Ecto neural progenitor cell (in vitro differentiated cells): ENCODE results near the gene NANOG.
"Not testable (repeated sequence)": the region's sequence is repeated elsewhere in the genome, so short reads cannot be mapped to it uniquely, and the experiment has no call there.

Source experiments
- DNase-seq: peaks from one replicate; pipeline ENCODE4 v3.0.0-alpha.2; 2018; ENCODE audit warnings: low spot score

The NANOG gene

DNA sequence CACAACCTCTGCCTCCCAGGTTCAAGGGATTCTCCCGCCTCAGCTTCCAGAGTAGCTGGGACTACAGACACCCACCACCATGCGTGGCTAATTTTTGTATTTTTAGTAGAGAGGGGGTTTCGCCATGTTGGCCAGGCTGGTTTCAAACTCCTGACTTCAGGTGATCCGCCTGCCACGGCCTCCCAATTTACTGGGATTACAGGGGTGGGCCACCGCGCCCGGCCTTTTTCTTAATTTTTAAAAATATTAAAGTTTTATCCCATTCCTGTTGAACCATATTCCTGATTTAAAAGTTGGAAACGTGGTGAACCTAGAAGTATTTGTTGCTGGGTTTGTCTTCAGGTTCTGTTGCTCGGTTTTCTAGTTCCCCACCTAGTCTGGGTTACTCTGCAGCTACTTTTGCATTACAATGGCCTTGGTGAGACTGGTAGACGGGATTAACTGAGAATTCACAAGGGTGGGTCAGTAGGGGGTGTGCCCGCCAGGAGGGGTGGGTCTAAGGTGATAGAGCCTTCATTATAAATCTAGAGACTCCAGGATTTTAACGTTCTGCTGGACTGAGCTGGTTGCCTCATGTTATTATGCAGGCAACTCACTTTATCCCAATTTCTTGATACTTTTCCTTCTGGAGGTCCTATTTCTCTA is at the start of gene NANOG:
TSS of gene NANOG (plus strand) at position 519 of the 645 bp plus-strand sequence. CDS start 213 bp downstream, outside the sequence.
- DNase-seq = not testable (repeated sequence)

DNA sequence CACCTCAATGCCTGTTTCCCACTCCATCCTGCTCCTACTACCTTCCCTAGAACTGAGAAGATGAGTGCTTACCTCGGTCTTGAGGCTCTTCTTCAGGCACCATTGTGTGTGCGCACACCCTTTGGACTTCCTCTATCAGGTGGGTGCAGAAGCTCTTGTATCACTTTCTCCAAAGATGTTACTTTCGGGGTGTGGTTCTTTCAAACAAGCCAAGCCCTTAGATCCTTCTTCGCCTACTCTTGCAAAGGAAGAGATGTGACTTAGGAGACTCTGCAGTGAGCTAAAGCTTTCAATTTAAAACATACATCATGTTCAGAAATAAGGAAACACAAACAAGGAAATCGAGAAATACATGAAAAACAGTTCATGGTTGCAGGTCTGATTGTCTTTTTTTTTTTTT is 42.0 kb upstream of the NANOG start, which contains the start of gene CLEC4C:
TSS of gene CLEC4C (minus strand) at position 130 of the 400 bp plus-strand sequence. CDS start at position 103, 27 bp downstream.
- DNase-seq = no peak

DNA sequence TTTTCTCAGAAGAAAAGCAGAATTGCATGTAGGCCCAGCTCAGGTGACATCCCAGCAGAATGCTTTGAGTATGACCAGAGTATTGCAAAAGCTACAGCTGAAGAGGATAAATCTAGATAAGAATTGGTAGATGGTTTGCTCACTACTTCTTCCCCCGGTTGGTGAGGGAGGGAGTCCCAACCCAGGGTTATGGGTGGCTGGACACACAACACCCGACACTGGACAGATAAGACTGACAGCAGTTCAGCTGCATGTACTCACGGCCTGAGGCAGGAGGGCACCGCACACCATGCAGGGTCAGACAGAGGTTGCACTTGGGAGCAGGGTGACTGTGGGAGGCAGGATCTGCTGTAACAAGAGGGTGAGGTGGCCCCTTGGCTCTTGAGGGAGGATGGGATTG is 40.4 kb upstream of the NANOG start:
- DNase-seq = no peak

GRCh38 chr12:7749442-7749841 is 39.8 kb upstream of the NANOG start:
- DNase-seq = no peak

DNA sequence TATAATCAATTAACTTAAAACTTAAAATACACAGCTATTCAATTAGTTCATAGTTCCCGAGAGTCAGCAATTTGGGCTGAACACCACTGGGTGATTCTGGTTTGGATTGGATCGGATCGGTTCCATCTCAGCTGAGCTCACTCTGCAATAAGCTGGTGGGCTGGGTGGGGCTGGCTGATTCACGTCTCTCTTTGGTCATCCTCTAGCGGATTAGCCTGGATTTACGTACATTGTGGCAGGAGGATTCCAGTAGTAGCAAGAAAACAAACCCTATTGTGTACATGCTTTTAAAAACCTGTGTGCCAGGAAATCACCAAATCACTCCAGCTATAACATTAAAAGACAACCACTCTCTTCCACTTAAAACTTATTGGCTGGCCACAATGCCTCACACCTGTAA is 38.9 kb upstream of the NANOG start:
- peak; percentile 60 for DNase-seq

DNA sequence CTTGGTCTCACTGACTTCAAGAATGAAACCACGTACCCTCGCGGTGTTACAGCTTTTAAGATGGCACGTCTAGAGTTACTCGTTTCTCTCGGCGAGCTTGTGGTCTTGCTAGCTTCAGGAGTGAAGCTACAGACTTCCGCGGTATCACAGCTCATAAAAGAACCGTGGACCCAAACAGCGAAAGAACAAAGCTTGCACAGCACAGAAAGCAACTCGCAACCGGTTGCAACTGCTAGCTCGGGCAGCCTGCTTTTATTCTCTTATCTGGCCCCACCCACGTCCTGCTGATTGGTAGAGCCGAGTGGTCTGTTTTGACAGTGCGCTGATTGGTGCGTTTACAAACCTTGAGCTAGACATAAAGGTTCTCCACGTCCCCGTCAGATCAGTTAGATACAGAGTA is 37.8 kb upstream of the NANOG start:
- no peak for DNase-seq

DNA sequence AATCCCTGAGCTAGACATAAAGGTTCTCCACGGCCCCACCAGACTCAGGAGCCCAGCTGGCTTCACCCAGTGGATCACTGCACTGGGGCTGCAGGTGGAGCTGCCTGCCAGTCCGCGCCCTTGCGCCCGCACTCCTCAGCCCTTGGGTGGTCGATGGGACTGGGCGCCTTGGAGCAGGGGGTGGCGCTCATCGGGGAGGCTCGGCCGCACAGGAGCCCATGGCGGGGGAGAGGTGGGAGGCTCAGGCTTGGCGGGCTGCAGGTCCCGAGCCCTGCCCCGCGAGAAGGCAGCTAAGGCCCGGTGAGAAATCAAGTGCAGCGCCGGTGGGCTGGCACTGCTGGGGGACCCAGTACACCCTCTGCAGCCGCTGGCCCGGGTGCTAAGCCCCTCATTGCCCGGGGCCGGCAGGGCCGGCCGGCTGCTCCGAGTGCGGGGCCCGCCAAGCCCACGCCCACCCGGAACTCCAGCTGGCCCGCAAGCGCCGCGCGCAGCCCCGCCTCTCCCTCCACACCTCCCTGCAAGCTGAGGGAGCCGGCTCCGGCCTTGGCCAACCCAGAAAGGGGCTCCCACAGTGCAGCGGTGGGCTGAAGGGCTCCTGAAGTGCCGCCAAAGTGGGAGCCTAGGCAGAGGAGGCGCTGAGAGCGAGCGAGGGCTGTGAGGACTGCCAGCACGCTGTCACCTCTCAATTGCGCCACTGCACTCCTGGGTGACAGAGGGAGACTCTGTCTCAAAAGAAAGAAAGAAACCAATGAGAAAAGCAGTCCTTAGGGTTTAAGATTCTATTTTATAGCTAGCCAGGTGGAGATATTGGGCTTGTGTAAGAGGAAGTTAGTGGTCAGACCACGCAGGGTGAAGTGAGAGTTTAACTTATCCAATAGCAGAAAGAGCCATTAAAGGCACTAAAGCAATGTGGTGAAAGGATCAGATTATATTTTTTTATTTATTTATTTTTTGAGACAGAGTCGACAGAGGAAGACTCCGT is 37.0 kb upstream of the NANOG start:
- DNase-seq = not testable (repeated sequence)

DNA sequence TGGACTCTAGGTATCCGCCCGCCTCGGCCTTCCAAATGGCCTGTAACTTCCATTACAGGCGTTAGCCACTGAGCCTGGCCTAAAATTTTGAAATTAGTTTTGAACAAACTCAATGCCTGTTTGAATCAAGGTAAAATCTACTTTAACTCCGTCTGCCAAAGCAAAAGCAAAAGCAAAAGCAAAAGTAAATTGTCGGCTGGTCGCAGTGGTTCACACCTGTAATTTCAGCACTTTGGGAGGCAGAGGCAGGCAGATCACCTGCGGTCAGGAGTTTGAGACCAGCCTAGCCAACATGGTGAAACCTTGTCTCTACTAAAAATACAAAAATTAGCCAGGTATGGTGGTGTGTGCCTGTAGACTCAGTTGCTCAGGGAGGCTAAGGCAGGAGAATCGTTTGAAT is 33.5 kb upstream of the NANOG start:
- not testable (repeated sequence) for DNase-seq

GRCh38 chr12:7756993-7757392 is 32.2 kb upstream of the NANOG start:
- DNase-seq = no peak

DNA sequence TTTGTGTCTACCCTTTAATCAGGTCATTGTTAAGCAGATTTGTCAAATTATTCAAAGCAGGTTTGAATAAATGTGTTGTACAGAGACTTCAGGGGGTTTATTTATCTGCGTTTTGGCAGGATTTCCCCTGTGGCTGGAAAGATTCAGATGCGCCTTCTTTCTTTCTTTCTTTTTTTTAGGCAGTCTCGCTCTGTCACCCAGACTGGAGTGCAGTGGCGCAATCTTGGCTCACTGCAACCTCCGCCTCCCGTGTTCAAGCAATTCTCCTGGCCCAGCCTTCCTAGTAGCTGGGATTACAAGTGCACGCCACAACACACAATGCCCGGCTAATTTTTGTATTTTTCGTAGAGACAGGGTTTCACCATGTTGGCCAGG is 30.4 kb upstream of the NANOG start:
- DNase-seq = no peak

DNA sequence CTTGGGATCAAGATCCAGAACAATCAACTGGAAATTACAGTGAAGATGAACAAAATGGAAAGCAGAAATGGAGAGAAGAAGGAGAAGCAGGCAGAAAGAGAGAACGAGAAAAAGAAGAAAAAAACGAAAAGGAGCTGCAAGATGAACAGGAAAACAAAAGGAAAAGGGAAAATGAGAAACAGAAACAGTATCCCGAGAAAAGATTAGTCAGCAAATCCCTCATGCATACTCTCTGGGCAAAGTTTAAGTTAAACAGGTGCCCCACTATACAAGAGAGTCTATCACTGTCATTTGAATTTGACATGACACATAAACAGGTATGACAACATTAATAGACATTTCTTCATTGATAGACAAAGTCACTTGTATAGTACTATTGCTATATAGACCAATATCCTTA is 19.2 kb upstream of the NANOG start:
- no peak for DNase-seq

- DNase-seq = no peak
Measured at GRCh38 chr12:7781274-7781673, 7.9 kb upstream of the NANOG start.

- no peak for DNase-seq
Measured at GRCh38 chr12:7782055-7782454, 7.1 kb upstream of the NANOG start.

DNA sequence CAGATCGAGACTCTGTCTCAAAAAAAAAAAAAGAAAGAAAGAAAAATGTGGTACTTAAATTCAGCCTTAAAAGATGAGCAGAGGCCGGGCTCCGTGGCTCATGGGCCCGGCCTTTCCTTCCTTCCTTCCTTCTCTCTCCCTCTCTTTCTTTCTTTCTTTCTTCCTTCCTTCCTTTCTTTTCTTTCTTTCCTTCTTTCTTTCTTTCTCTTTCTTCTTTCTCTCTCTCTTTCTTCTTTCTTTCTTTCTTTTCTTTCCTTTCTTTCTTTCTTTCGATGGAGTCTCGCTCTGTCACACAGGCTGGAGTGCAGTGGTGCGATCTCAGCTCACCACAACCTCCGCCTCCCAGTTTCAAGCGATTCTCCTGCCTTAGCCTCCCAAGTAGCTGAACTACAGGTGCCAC is 5.8 kb upstream of the NANOG start:
- not testable (repeated sequence) for DNase-seq

- DNase-seq = no peak
Measured at GRCh38 chr12:7784701-7785100, 4.5 kb upstream of the NANOG start.

GRCh38 chr12:7787574-7788293 is 1.5 kb upstream of the NANOG start:
- no peak for DNase-seq

DNA sequence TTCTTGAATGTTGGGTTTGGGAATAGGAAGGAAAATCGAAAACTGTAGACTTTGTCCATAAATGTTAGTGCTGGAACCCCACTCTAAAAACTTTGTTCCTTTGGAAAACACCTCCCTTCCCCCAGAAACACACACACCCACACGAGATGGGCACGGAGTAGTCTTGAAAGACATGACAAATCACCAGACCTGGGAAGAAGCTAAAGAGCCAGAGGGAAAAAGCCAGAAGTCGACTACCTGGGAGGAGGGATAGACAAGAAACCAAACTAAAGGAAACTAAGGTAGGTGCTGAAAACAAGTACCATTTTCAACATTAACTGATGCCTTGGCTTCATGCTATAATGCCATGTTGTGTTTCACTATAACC is 925 bp upstream of the NANOG start:
- no peak for DNase-seq

DNA sequence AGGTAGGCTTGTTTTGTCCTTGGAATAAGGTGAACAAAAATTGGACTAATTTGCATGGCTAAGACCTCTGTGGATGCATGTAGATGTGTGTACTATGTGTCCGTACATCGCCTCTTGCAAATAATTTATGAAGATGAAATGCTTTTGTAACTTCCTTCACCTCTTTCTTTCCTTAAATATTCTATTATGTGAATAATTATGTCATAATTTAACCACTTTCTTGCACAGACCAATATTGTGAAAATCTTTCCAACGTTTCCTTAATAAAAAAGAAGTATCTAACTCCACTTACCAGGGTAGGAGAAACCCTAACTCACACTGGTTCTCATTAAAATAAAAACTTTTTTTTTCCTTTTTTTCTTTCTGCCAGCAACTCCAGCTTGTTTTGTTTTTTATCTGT is 4.0 kb downstream of the NANOG start:
- DNase-seq = no peak

- not testable (repeated sequence) for DNase-seq
Measured at GRCh38 chr12:7797269-7797668, 8.1 kb downstream of the NANOG start.

DNA sequence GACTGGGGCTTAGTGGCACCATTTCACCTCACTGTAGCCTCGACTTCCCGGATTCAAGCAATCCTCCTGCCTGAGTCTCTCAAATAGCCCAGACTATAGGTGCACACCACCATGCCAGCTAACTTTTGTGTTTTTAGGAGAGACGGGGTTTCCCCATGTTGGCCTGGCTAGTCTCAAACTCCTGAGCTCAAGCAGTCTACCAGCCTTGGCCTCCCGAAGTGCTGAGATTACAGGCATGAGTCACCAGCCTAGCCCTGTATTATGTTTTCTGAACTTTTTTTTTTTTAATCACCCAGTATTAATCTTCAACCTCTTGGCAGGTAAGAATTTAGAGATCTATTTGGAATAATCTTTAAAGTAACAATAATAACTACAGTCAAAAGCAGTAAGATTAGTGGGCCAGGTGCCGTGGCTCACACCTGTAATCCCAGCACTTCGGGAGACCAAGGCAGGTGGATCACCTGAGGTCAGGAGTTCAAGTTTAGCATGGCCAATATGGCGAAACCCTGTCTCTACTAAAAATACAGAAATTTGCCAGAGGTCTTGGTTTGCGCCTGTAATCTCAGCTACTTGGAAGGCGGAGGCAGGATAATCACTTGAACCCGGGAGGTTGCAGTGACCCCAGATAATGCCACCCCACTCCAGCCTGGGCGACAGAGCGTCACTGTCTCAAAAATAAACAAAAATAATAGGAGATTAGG is 8.6 kb downstream of the NANOG start:
- DNase-seq = no peak

GRCh38 chr12:7798750-7799308 is 9.6 kb downstream of the NANOG start:
- not testable (repeated sequence) for DNase-seq

- no peak for DNase-seq
Measured at GRCh38 chr12:7801460-7801859, 12.3 kb downstream of the NANOG start.
